Heart left ventricle (tissue), 16 donors: Measurements from ENCODE around the gene APOOL. TPM values are rescaled to one million over a fixed set of nuclear protein-coding genes. Genes with fewer than 3 reads are reported as not detected.
"Not testable (repeated sequence)": the region's sequence is repeated elsewhere in the genome, so short reads cannot be mapped to it uniquely, and the experiment has no call there.

Experiments
- ATAC-seq, 4 donors: fragments of 200-7000 bp; cut with Tn5 transposase; one replicate each; pipeline ENCODE4 v1.9.1; 2020 to 2022; ENCODE audit warnings: moderate library complexity in 4 of 4, mild to moderate bottlenecking in 3 of 4, moderate number of reproducible peaks in 1 of 4
- DNase-seq, 5 donors: peaks; one replicate each; pipeline ENCODE4 v3.0.0-alpha.2; 2020
- H3K27ac ChIP-seq, 12 donors: fragments of 200-600 bp; sonication (generic) in 4 of 12; one replicate each; pipeline versions ENCODE4 v1.5.0 to v1.8.0; 2016 to 2022; ENCODE audit warnings: mild to moderate bottlenecking in 2 of 12
- H3K27me3 ChIP-seq, 9 donors: fragments of 200-600 bp; sonication (generic) in 2 of 9; one replicate each; pipeline versions ENCODE4 v1.5.1 to v1.8.0; 2016 to 2022; ENCODE audit warnings: mild to moderate bottlenecking in 3 of 9
- H3K36me3 ChIP-seq, 9 donors: fragments of 200-600 bp; sonication (generic) in 2 of 9; one replicate each; pipeline versions ENCODE4 v1.5.0 to v1.8.0; 2018 to 2022; ENCODE audit warnings: mild to moderate bottlenecking in 2 of 9
- H3K4me1 ChIP-seq, 12 donors: fragments of 200-600 bp; sonication (generic) in 4 of 12; one replicate each; pipeline versions ENCODE4 v1.5.0 to v1.8.0; 2016 to 2022; ENCODE audit warnings: mild to moderate bottlenecking in 3 of 12
- H3K4me3 ChIP-seq, 12 donors: fragments of 200-600 bp; sonication (generic) in 4 of 12; one replicate each; pipeline versions ENCODE4 v1.5.0 to v1.8.0; 2017 to 2022; ENCODE audit warnings: mild to moderate bottlenecking in 9 of 12, moderate library complexity in 4 of 12
- H3K9me3 ChIP-seq, 12 donors: fragments of 200-600 bp; sonication (generic) in 4 of 12; one replicate each; pipeline versions ENCODE4 v1.5.0 to v1.8.0; 2016 to 2022; ENCODE audit warnings: mild to moderate bottlenecking in 1 of 12
- CTCF ChIP-seq, 12 donors: fragments of 200-600 bp; sonication (generic) in 4 of 12; IDR thresholded peaks; one replicate each; pipeline versions ENCODE4 v1.5.0 to v1.8.0; 2018 to 2022; ENCODE audit warnings: antibody characterized with exemption in 12 of 12, mild to moderate bottlenecking in 5 of 12
- POLR2A ChIP-seq, 2 donors: fragments of 450-650 bp; IDR thresholded peaks; one replicate each; pipeline ENCODE4 v1.6.1; 2017; ENCODE audit warnings: antibody characterized with exemption in 2 of 2, mild to moderate bottlenecking in 2 of 2, moderate library complexity in 2 of 2
- WGBS, 4 donors: extraction: QIAGEN DNeasy Blood & Tissue Kit in 2 of 4; methylation state at CpG; one replicate each; pipeline versions ENCODE4 v1.1.5 to v1.1.7; 2013 to 2018; 5-methylcytosine and 5-hydroxymethylcytosine counted together
- intact Hi-C, 10 donors: fragments of 100-400 bp; cut with DNase I; formaldehyde crosslinking; loops; one replicate each; pipeline versions ENCODE4 v1.11.1 to v1.14.2; 2022
- polyA plus RNA-seq, 2 donors: library from polyadenylated mRNA; stranded (reverse); fragments of 200-250 nt; gene quantifications; one replicate each; pipeline ENCODE4 v1.2.3, GENCODE V29; 2013
- total RNA-seq, 9 donors: library from RNA; depleted of rRNA in 2 of 9; stranded (reverse); fragments of >200 nt in 2 of 9; fragmentation: NEBNext Ultra II Directional in 3 of 9; extraction: Animal tissue kit (Norgen Biotek cat#: 25700) in 3 of 9; gene quantifications; one replicate each; pipeline versions ENCODE4 v1.1.0 to v1.2.4, GENCODE V29; 2016 to 2023
- donor health status: ischemic (EF 13 %, LVEDD 7.1; RV severe dilation, severe dysfunction).
- donor health status: healthy with polysubstance abuse.
- donor health status: DM: no; HTN: yes; CAD: no.
- donor health status: DM: no; HTN: no; CAD: no.
- donor health status: ischemic (EF 25% LVEDD 6.9; RV normal size, moderate dysfunction).
- donor health status: ischemic (EF 25% LVEDD 5.7; RV mildly dilated, moderate dysfunction).
- donor health status: healthy.
- donor health status: DM: yes; HTN: yes; CAD: no.
- donor health status: ischemic (EF 35%, LVEDD 5.7; RV mildly dilated, moderate dysfunction).
- donor health status: nonischemic (EF 11% LVEDD 7.7; RV severe dilation, severe dysfunction).
- donor health status: DM: yes; HTN: yes; CAD: no.
- donor health status: PGD.
- donor health status: ischemic (EF 29% LVEDD 5.4; RV normal size, mild dysfunction).
- donor health status: nonischemic (EF 23%, LVEDD 6.1; RV moderate dilation, normal function).

The APOOL gene
- total and polyA plus RNA-seq, 11 donors: 5.7 to 63.0 (median 47.8) TPM

DNA sequence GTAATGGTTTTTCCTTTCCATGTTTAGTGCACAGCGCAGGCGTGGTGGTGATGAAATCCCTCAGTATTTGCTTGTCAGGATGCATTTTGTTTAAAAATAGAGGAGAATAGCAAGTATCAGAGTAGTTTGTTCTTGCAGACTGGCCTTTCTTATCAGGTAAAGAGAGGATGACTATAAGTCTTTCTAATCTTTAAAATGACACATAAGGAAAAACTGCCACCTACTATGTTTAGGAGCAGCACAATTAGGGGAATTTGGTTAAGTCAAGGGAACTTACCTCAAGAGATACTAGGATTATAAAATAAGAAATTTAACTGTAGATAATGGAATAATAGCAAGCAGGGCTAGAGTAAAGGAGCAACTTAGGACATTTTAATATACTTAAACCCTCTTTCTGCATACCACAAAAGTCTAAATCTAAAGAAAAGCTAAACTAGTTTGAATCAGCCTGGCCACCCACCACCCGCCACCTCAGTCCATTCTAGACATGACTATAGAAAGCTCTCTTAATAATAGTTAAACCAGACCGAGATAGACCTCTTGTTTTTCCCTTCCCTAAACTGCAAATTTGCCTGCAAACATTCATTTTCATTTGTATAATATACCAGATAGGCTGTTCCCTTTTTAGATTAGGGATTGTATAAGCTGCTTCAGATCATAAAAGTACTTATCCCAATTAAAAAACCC, 62.0 kb downstream of the APOOL start:
- intact Hi-C loops: no loop called here
- H3K36me3 ChIP-seq: peaks cover 0 to 33% (median 0%) of the 10 kb centered on the region in 9 donors
- H3K9me3 ChIP-seq: no peaks in the 10 kb centered on the region
- no peak for ATAC-seq
- no peak for DNase-seq
- H3K27ac ChIP-seq: no peak overlapping the region
- 48 to 75% (median 62%) methylated on average over 4 of the region's 4 CpGs for WGBS, 4 donors
- no peaks in the 10 kb centered on the region for H3K4me1 ChIP-seq
- no peak overlapping the region for H3K4me3 ChIP-seq
- H3K27me3 ChIP-seq: no peaks in the 10 kb centered on the region
- TF ChIP-seq POLR2A (IDR thresholded peaks at IDR 0.05) (no peak), CTCF (IDR thresholded peaks at IDR 0.05) (no peak)

DNA sequence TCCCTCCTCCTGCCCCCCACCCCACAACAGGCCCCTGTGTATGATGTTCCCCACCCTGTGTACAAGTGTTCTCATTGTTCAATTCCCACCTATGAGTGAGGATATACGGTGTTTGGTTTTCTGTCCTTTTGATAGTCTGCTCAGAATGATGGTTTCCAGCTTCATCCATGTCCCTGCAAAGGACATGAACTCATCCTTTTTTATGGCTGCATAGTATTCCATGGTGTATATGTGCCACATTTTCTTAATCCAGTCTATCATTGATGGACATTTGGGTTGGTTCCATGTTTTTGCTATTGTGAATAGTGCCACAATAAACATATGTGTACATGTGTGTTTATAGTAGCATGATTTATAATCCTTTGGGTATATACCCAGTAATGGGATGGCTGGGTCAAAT, 73.6 kb downstream of the APOOL start:
- ATAC-seq, intact Hi-C loops: not testable (repeated sequence)
- 80 to 100% (median 98%) methylated on average over 1 of the region's 1 CpG for WGBS, 4 donors

DNA sequence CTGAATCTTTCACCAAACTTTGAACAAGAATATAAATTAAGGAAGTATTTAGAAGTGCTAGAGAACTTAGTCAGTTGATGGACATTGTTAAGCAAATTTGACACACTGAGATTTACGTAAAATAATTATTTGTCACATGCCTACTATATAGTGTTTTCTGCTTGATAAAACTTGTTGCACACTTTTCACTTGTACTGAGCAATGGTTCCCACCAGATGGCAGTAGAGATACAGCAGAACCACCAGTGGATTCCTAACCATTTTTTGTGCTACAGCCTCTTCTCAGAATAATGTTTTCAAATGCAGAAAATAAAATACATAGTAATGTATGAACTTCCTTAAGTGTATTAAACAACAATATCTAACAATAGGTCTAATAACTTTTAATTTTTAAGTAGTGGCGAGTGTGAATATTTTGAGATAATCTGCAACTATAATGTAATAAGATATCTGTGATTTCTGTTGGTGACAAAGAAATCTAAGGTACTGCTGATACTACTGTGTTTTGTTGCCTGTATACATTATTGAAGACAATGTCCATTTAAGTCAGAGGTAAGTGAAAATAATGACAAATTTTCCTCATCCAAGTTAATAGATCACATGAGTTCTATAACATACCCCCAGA, 81.2 kb downstream of the APOOL start:
- no peaks in the 10 kb centered on the region for H3K27me3 ChIP-seq
- no peak overlapping the region for H3K27ac ChIP-seq
- H3K4me1 ChIP-seq: no peaks in the 10 kb centered on the region
- no peaks in the 10 kb centered on the region for H3K9me3 ChIP-seq
- intact Hi-C loops: loop anchor here in 2 of 10 donors (10.0 kb wide), 1 partner anchor 460 kb away; no protein-coding TSS in a partner anchor
- TF ChIP-seq POLR2A (IDR thresholded peaks at IDR 0.05) (no peak), CTCF (IDR thresholded peaks at IDR 0.05) (peak; percentile 44 to 86 (median 73))
- WGBS, 4 donors: 34 to 73% (median 50%) methylated on average over 2 of the region's 2 CpGs
- H3K4me3 ChIP-seq: no peak overlapping the region
- H3K36me3 ChIP-seq: peaks cover 0 to 23% (median 4%) of the 10 kb centered on the region in 9 donors
- DNase-seq (no peak), ATAC-seq (no peak)

More for the DNA sequence above, 73.6 kb downstream of the APOOL start:
- H3K9me3 ChIP-seq, H3K27me3 ChIP-seq, H3K4me1 ChIP-seq, DNase-seq, H3K4me3 ChIP-seq, H3K27ac ChIP-seq: not testable (repeated sequence)
- peaks cover 0 to 28% (median 0%) of the 10 kb centered on the region in 9 donors for H3K36me3 ChIP-seq

DNA sequence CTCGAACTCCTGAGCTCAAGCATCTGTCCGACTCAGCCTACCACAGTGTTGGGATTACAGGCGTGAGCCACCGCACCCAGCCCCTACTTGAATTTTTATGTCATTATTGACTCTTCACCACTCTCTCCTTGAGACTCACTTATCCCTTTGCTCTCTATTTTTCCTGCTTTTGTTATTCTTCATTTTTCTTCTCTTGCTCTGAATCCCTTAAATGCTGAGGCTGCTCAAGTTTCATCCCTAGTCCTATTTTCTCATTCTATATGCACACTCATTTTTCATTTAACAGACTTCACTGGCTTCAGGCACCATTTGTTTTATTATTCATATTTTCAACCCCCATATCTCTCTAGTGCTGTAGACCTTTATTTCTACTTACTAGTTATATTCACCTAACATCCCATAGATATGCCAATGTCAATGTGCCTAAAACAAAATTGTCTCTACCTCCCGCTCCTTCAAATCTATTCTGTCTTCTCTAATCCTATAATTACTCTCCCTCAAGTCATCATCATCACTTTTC, 85.7 kb downstream of the APOOL start:
- no peak for DNase-seq
- 81 to 98% (median 92%) methylated on average over 5 of the region's 5 CpGs for WGBS, 4 donors
- Histone ChIP-seq H3K36me3 (peaks cover 0 to 43% (median 4%) of the 10 kb centered on the region in 9 donors), H3K9me3 (no peaks in the 10 kb centered on the region), H3K4me3 (no peak overlapping the region), H3K27me3 (no peaks in the 10 kb centered on the region), H3K4me1 (no peaks in the 10 kb centered on the region), H3K27ac (no peak overlapping the region)
- intact Hi-C loops: loop anchor here in 2 of 10 donors (10.0 kb wide), 1 partner anchor 455 kb away; no protein-coding TSS in a partner anchor
- no peak for ATAC-seq
- no peak for TF ChIP-seq POLR2A (IDR thresholded peaks at IDR 0.05)
- TF ChIP-seq CTCF (IDR thresholded peaks at IDR 0.05): no peak
